Measurements from ENCODE around the gene SORCS1.

The SORCS1 gene

GRCh38 chr10:107163881-107164861 lies at the start of gene SORCS1:
Gene SORCS1 (minus strand): TSS chr10:107164706.
- DNase-seq, result no peak

GRCh38 chr10:107214261-107214660 lies 49.8 kb upstream of the SORCS1 start:
- no peak for DNase-seq

- no peak for DNase-seq
Measured at GRCh38 chr10:107213861-107214260, 49.4 kb upstream of the SORCS1 start.

- no peak for DNase-seq
Measured at GRCh38 chr10:107206833-107207232, 42.3 kb upstream of the SORCS1 start.

GRCh38 chr10:107169516-107169915 lies 5.0 kb upstream of the SORCS1 start:
- no peak for DNase-seq

DNA sequence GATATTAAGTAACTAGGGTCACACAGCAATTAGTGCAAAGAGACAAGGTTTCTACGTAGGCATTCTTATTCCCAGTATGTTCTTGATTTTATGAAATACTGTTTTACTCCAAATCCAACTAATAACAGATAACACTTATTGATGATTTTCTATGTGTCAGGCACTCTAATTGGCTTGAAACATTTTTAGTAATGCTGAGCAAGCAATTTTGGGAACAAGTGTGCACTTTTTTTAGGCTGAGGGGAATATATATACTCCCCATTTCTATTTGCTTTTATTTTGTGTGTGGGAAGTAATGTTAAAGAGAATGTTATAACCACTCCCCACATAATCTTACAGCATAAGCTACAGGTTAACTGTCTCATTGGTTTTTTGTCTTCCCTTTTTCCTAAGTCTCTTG lies 4.2 kb upstream of the SORCS1 start:
- no peak for DNase-seq

GRCh38 chr10:107166403-107166802 lies 1.9 kb upstream of the SORCS1 start:
- DNase-seq, result no peak

DNA sequence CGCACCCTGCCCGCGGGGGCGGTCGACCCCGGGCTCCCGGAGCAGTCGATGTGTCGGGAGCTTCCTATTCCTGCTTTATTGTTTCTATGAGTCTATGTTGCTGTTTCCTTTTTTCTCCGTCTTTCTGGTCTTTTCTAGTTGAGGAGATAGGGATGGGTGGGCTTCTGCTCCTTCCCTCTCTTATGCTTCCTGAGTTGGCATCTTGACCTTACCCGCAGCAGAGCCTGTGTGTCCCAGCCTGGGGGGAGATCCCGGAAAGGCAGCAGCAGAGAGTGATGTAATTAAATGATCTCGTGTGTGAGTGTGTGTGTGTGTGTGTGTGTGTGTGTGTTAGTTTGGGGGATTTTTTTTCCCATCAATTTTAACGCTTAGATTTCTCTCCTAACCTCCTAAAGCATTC lies 486 bp upstream of the SORCS1 start:
- no peak for DNase-seq

- DNase-seq, result no peak
Measured at GRCh38 chr10:107163076-107163855, 1.2 kb downstream of the SORCS1 start.

GRCh38 chr10:107160866-107161265 lies 3.6 kb downstream of the SORCS1 start:
- DNase-seq, result no peak

DNA sequence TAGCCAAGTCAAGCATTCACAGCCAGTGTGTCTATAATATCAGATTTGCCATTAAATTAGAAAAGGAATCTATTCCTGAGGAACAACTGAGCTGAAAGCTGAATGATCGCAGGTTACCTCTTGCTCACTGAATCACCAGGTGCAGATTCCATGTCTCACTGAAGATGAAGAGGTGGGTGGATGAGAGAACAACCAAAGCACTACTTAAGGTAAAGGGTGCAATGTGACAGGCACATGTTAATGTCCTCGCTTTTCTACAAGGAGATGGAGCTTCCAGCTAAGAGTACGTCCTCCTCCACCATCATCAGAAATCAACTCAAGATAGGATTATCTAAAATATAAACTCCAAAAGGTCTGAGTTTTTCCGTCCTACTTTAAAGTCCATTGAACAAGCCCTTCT lies 4.6 kb downstream of the SORCS1 start:
- no peak for DNase-seq

GRCh38 chr10:107157071-107157470 lies 7.4 kb downstream of the SORCS1 start:
- no peak for DNase-seq

DNA sequence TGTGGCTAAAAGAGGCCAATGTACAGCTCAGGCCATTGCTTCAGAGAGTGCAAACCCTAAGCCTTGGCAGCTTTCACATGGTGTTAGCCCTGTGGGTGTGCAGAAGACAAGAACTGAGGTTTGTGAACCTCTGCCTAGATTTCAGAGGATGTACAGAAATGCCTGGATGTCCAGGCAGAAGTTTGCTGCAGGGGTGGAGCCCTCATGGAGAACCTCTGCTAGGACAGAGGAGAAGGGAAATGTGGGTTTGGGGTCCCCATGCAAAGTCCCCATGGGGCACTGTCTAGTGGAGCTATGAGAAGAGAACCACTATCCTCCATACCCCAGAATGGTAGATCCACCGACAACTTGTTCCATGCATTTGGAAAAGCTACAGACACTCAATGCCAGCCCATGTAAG lies 12.4 kb downstream of the SORCS1 start:
- no peak for DNase-seq

DNA sequence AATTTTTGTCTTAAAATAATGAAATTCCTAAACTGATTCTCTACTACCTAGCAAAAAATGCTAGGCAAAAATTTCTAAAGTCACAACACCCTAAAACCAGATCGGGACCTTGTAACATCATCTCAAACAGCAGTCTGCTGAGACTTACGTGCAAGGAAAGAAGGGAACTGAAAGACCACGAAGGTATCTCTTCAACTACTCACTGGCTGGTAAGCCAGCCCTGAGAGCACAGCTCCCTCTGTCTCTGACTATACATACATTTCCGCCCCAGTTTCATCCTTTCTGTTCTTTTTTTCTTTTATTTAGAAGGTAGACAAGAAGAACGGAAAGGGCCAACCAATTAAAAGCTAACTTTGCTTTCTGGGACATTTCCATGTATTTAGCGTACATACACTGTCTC lies 15.6 kb downstream of the SORCS1 start:
- DNase-seq, result no peak

- no peak for DNase-seq
Measured at GRCh38 chr10:107144490-107144889, 20.0 kb downstream of the SORCS1 start.

DNA sequence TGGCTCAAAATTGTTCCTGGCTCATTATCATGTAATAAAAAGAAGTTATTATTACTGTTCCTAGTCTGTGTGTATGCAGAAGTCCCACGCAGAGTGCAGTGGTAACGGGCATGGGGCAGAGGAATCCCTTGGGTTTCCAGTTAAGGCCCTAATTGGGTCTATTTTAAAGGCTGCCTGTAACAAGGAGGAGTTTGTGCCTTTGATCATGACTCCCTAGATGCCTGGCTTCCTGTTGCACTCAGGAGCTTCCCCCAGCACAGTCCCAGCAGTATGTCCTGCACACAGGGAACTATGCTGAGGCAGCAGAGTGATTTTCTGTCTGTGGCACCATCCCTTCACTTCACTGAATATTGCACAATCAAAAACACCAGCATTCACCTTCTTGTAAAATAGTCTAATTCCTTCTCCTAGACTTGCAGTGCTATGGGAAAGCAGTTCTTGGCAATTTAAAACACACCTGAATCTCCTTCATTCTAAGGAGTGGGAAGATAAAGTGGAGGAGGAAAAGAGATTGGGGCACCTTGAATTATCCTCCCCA lies 22.9 kb downstream of the SORCS1 start:
- no peak for DNase-seq

GRCh38 chr10:107139237-107139636 lies 25.3 kb downstream of the SORCS1 start:
- DNase-seq, result no peak

DNA sequence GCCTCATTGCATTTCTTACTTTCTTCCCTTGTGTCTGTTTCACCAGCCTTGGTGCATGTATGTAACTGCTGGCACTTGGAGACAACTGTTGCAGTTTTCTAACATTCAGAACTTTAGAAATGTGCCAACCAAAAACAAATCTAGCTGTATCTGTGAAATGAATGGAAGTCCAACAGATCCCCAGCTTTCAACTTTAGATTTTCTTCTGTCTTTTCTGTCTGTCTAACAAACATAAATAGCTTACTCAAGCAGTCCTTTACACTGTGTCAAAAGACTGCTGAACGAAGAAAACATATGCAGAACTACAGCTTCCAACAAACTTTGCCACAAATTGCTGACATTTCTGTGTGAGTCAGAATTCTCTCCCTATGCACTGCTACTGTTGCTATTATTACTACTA lies 30.9 kb downstream of the SORCS1 start:
- no peak for DNase-seq

- no peak for DNase-seq
Measured at GRCh38 chr10:107129000-107129399, 35.5 kb downstream of the SORCS1 start.

DNA sequence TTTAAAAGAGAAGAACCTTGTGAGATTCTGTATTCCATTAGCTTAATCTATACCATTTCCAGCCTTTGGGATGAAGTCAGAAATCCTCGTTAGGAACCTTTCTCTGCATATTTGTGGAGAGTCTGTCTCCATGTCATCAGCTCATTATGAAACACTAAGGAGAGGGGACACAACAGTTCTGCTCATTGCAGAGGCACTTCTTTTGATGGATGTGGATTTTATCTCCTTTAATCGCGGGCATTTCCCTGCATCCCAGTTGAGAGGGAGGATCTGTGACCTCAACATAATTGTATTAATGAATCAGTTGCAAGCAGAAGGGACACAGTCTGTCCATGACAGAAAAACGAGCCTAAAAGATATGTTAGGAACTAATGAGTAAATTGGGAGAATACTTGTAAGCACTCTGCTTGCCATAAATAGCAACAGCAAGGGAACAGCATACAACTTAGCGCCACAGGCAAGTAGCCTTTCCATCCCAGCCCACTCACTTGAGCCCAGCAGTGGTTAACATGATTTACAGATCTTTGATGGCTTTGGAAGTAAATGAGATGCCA lies 37.9 kb downstream of the SORCS1 start:
- DNase-seq, result no peak

- no peak for DNase-seq
Measured at GRCh38 chr10:107122703-107123102, 41.8 kb downstream of the SORCS1 start.

DNA sequence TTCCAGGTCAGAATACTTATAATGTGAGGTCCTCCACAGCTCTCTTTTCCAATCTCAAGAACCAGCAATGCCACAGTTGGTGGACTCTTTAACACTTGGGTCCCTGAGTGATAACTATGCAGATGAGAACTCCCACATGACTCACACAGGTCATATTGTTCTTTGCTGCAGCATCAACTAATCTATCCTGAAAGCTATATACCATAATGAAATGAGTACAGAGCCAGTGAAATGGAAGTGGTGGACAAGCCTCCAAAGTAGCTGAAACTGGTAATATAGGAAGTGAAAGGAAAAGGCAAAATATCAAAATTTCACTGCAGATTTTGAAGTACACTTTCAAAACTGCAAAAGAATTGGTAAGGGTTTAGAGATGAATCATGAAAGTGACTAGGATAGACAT lies 45.6 kb downstream of the SORCS1 start:
- DNase-seq, result no peak

- no peak for DNase-seq
Measured at GRCh38 chr10:107104026-107104652, 60.4 kb downstream of the SORCS1 start.
